Measurements from ENCODE around the gene MDGA2.
"Not testable (repeated sequence)": the region's sequence is repeated elsewhere in the genome, so short reads cannot be mapped to it uniquely, and the experiment has no call there.

Gene MDGA2

GRCh38 chr14:47624126-47624525 is 51.3 kb downstream of the MDGA2 start:
- not testable (repeated sequence) for DNase-seq (ENCODE audit: low spot score)

- DNase-seq (ENCODE audit: low spot score) = peak; percentile 86
Observed at GRCh38 chr14:47619392-47619791, 56.0 kb downstream of the MDGA2 start.

- DNase-seq (ENCODE audit: low spot score) = peak; percentile 78
Observed at GRCh38 chr14:47606566-47606965, 68.8 kb downstream of the MDGA2 start.

GRCh38 chr14:47596860-47597259 is 78.5 kb downstream of the MDGA2 start:
- DNase-seq (ENCODE audit: low spot score) = no peak

- DNase-seq (ENCODE audit: low spot score) = no peak
Observed at GRCh38 chr14:47596232-47596631, 79.2 kb downstream of the MDGA2 start.

GRCh38 chr14:47595552-47595951 is 79.9 kb downstream of the MDGA2 start:
- DNase-seq (ENCODE audit: low spot score) = no peak

GRCh38 chr14:47590767-47591495 is 84.5 kb downstream of the MDGA2 start:
- no peak for DNase-seq (ENCODE audit: low spot score)

- DNase-seq (ENCODE audit: low spot score) = no peak
Observed at GRCh38 chr14:47585447-47585846, 90.0 kb downstream of the MDGA2 start.

GRCh38 chr14:47567273-47567672 is 108.1 kb downstream of the MDGA2 start:
- no peak for DNase-seq (ENCODE audit: low spot score)

- no peak for DNase-seq (ENCODE audit: low spot score)
Observed at GRCh38 chr14:47557894-47558293, 117.5 kb downstream of the MDGA2 start.

- no peak for DNase-seq (ENCODE audit: low spot score)
Observed at GRCh38 chr14:47555333-47555732, 120.1 kb downstream of the MDGA2 start.

- no peak for DNase-seq (ENCODE audit: low spot score)
Observed at GRCh38 chr14:47549886-47550285, 125.5 kb downstream of the MDGA2 start.

- peak; percentile 42 for DNase-seq (ENCODE audit: low spot score)
Observed at GRCh38 chr14:47543459-47543858, 131.9 kb downstream of the MDGA2 start.

- peak; percentile 7 for DNase-seq (ENCODE audit: low spot score)
Observed at GRCh38 chr14:47541662-47542061, 133.7 kb downstream of the MDGA2 start.

GRCh38 chr14:47539031-47539461 is 136.4 kb downstream of the MDGA2 start:
- peak; percentile 41 for DNase-seq (ENCODE audit: low spot score)

GRCh38 chr14:47536341-47536740 is 139.1 kb downstream of the MDGA2 start:
- DNase-seq (ENCODE audit: low spot score) = no peak

- no peak for DNase-seq (ENCODE audit: low spot score)
Observed at GRCh38 chr14:47526591-47527244, 148.7 kb downstream of the MDGA2 start.

GRCh38 chr14:47524524-47524923 is 150.9 kb downstream of the MDGA2 start:
- DNase-seq (ENCODE audit: low spot score) = no peak

GRCh38 chr14:47520382-47520781 is 155.0 kb downstream of the MDGA2 start:
- DNase-seq (ENCODE audit: low spot score) = no peak

GRCh38 chr14:47511829-47512228 is 163.6 kb downstream of the MDGA2 start:
- no peak for DNase-seq (ENCODE audit: low spot score)

GRCh38 chr14:47509957-47510356 is 165.4 kb downstream of the MDGA2 start:
- no peak for DNase-seq (ENCODE audit: low spot score)

GRCh38 chr14:47507861-47508260 is 167.5 kb downstream of the MDGA2 start:
- no peak for DNase-seq (ENCODE audit: low spot score)

- DNase-seq (ENCODE audit: low spot score) = no peak
Observed at GRCh38 chr14:47500369-47500768, 175.0 kb downstream of the MDGA2 start.

GRCh38 chr14:47490766-47491165 is 184.6 kb downstream of the MDGA2 start:
- no peak for DNase-seq (ENCODE audit: low spot score)
